NB4 (cell line): ENCODE data around the gene ACACA.

Experiments
- MYC ChIP-seq: IDR thresholded peaks from 2 replicates; pipeline ENCODE4 v1.6.1; 2011; ENCODE audit warnings: low read depth, low read length
- POLR2A ChIP-seq: IDR thresholded peaks from 2 replicates; pipeline ENCODE4 v1.6.1; 2011; ENCODE audit warnings: mild to moderate bottlenecking; ENCODE audit not compliant: insufficient read length; ENCODE audit errors: extremely low read depth
- TF ChIP-seq, protein P1 (sequence below): IDR thresholded peaks from one replicate; pipeline ENCODE4 v1.5.1; 2012; ENCODE audit warnings: low read depth, low read length
- TF ChIP-seq, protein P2 (sequence below): IDR thresholded peaks from 2 replicates; pipeline ENCODE4 v1.6.1; 2011; ENCODE audit warnings: low read depth, low read length

- TF ChIP-seq, protein P1, sequence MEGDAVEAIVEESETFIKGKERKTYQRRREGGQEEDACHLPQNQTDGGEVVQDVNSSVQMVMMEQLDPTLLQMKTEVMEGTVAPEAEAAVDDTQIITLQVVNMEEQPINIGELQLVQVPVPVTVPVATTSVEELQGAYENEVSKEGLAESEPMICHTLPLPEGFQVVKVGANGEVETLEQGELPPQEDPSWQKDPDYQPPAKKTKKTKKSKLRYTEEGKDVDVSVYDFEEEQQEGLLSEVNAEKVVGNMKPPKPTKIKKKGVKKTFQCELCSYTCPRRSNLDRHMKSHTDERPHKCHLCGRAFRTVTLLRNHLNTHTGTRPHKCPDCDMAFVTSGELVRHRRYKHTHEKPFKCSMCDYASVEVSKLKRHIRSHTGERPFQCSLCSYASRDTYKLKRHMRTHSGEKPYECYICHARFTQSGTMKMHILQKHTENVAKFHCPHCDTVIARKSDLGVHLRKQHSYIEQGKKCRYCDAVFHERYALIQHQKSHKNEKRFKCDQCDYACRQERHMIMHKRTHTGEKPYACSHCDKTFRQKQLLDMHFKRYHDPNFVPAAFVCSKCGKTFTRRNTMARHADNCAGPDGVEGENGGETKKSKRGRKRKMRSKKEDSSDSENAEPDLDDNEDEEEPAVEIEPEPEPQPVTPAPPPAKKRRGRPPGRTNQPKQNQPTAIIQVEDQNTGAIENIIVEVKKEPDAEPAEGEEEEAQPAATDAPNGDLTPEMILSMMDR, result no peak
- TF ChIP-seq, protein P2, sequence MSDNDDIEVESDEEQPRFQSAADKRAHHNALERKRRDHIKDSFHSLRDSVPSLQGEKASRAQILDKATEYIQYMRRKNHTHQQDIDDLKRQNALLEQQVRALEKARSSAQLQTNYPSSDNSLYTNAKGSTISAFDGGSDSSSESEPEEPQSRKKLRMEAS, result no peak
- TF ChIP-seq MYC (no peak), POLR2A (no peak)
Observed at GRCh38 chr17:37179893-37180292, 226.7 kb downstream of the ACACA start.
